ENCODE results near the gene CTSL.

The CTSL gene

GRCh38 chr9:87725900-87726709, at the start of gene CTSL:
Gene CTSL, plus strand, starts transcription at chr9:87726119. Its CDS starts 1,485 bp downstream, at chr9:87727604.
- no peak for DNase-seq

GRCh38 chr9:87676976-87677775, 48.7 kb upstream of the CTSL start:
- peak; percentile 51 for DNase-seq

- DNase-seq, result no peak
These were observed 47.9 kb upstream of the CTSL start for GRCh38 chr9:87677776-87678587.

GRCh38 chr9:87678650-87679355, 47.1 kb upstream of the CTSL start:
- no peak for DNase-seq

GRCh38 chr9:87681271-87682061, 44.5 kb upstream of the CTSL start:
- DNase-seq, result no peak

- DNase-seq, result no peak
These were observed 43.8 kb upstream of the CTSL start for GRCh38 chr9:87682085-87682484.

GRCh38 chr9:87682618-87683017, 43.3 kb upstream of the CTSL start:
- no peak for DNase-seq

- DNase-seq, result no peak
These were observed 41.9 kb upstream of the CTSL start for GRCh38 chr9:87683751-87684626.

- no peak for DNase-seq
These were observed 41.2 kb upstream of the CTSL start for GRCh38 chr9:87684627-87685219.

GRCh38 chr9:87685441-87685840, 40.5 kb upstream of the CTSL start:
- DNase-seq, result no peak

GRCh38 chr9:87685871-87686519, 39.9 kb upstream of the CTSL start:
- peak; percentile 58 for DNase-seq

GRCh38 chr9:87686520-87687090, 39.3 kb upstream of the CTSL start:
- no peak for DNase-seq

- no peak for DNase-seq
These were observed 38.7 kb upstream of the CTSL start for GRCh38 chr9:87687207-87687606.

- no peak for DNase-seq
These were observed 31.6 kb upstream of the CTSL start for GRCh38 chr9:87694236-87694755.

GRCh38 chr9:87695523-87695922, 30.4 kb upstream of the CTSL start:
- DNase-seq, result no peak

- DNase-seq, result no peak
These were observed 29.3 kb upstream of the CTSL start for GRCh38 chr9:87696641-87697040.

GRCh38 chr9:87698069-87698809, 27.7 kb upstream of the CTSL start:
- no peak for DNase-seq

GRCh38 chr9:87699835-87700234, 26.1 kb upstream of the CTSL start:
- no peak for DNase-seq
